GM19351 (cell line): ENCODE data around the gene ARHGAP24.
"Not testable (repeated sequence)": the region's sequence is repeated elsewhere in the genome, so short reads cannot be mapped to it uniquely, and the experiment has no call there.

Source experiments
- ATAC-seq: cut with Tn5 transposase; IDR thresholded peaks from one replicate; pipeline ENCODE4 v1.9.1; 2021; ENCODE audit warnings: mild to moderate bottlenecking, moderate library complexity; ENCODE audit not compliant: unreplicated experiment

Gene ARHGAP24

GRCh38 chr4:85836588-85837438 is 361.9 kb downstream of the ARHGAP24 start:
- no peak for ATAC-seq

DNA sequence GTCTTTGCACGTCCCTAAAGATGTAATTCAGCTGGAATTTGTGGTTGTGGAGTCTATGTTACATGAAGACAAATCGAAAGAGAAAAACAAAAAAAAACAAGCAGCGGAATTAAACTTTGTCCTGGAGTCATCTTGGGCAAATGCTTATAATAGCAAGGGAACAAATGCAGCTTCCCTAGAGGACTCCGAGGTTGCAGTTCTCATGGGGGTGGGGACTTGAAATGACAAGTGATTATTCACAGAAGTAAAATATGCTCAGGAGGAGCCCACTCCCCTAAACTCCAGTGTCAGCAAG is 362.4 kb downstream of the ARHGAP24 start:
- no peak for ATAC-seq

- ATAC-seq: not testable (repeated sequence)
Observed at GRCh38 chr4:85839981-85840451, 365.1 kb downstream of the ARHGAP24 start.

- no peak for ATAC-seq
Observed at GRCh38 chr4:85842540-85842939, 367.6 kb downstream of the ARHGAP24 start.

DNA sequence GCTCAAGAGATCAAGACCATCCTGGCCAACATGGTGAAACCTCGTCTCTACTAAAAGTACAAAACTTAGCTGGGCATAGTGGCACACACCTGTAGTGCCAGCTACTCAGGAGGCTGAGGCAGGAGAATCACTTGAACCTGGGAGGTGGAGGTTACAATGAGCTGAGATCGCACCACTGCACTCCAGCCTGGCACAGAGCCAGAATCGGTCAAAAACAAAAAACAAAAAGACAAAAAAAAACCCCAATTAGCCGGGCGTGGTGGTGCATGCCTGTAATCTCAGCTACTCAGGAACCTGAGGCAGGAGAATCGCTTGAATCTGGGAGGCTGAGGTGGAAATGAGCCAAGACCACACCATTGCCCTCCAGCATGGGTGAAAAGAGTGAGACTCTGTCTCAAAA is 378.8 kb downstream of the ARHGAP24 start:
- not testable (repeated sequence) for ATAC-seq

DNA sequence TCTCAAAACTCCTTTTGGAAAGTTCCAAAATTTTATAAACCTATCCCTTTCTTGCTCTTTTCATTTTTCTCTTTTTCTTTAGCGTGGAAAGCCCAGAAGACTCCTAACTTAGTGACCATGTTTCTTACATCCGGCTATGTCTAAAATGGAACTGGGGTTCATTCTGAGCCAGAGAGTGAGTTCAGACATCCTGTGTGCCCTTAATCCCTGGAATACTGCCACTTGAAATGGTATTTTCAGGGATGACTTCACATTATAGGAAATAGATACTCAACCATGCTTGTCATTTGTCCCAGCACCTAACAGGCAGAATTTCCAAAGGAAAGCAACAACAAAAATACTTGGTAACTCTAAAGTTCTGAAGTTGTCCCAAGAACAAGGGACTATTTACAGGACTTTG is 379.6 kb downstream of the ARHGAP24 start:
- ATAC-seq: no peak

DNA sequence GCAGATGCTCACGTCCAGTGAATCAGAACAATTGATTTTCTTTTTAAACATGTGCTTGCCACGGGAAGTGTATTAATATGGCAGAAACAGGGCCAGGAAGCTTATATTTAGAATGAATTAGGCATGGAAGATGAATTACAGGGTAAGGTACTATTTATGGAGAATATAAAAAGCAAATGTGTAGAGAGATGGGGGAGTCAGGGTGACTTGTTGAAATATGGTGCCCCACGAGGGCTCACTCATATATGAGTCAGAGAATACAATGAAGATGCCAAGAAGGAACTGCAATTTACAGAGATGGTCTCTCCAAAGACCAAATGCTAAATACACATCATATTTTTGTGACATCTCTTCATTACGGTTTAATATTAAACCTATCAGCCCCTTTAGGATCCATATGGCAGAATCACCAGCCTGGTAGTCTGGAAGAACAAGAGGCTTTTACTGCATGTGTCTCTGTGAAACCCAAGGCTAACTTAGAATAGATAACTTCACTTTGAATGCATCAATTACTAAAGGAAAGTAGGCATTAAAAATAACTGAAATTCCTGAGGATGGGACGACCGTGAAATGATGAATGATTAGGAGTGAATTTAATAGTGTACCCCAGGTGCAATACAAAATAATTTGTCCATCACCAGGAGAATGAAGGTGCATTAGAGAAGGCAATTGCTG is 385.3 kb downstream of the ARHGAP24 start:
- ATAC-seq: no peak

DNA sequence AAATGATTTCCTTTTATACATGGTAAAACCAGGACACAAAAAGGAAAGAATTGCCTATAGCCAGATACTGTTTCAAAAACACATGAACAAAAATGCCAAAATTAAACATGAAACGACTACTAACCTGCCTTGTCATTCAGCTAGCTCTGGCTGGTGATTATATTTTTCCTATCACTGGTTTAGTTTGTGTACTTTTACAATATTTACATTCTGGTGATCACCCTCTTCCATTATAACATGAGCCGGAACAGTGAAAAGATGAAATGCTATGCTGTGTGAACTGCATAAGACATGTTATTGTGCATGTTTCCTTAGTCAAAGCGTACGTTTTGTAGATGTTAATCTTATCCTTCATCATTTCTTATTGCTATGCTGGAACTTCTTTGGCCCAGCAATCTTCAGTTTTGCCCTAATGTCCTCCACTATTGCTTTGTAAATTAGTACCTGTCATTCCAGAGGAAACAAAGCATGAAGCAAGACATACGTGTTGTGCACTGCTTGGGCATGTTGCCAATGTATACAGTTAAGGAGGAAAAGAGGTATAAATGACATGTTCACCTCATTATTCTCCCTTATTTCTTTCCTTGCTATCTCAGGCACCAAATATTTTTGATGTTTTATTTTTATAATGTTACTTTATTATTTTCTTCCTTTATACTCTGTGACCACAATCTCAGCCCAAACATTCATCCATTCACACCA is 386.3 kb downstream of the ARHGAP24 start:
- no peak for ATAC-seq

- no peak for ATAC-seq
Observed at GRCh38 chr4:85862896-85863295, 387.9 kb downstream of the ARHGAP24 start.

DNA sequence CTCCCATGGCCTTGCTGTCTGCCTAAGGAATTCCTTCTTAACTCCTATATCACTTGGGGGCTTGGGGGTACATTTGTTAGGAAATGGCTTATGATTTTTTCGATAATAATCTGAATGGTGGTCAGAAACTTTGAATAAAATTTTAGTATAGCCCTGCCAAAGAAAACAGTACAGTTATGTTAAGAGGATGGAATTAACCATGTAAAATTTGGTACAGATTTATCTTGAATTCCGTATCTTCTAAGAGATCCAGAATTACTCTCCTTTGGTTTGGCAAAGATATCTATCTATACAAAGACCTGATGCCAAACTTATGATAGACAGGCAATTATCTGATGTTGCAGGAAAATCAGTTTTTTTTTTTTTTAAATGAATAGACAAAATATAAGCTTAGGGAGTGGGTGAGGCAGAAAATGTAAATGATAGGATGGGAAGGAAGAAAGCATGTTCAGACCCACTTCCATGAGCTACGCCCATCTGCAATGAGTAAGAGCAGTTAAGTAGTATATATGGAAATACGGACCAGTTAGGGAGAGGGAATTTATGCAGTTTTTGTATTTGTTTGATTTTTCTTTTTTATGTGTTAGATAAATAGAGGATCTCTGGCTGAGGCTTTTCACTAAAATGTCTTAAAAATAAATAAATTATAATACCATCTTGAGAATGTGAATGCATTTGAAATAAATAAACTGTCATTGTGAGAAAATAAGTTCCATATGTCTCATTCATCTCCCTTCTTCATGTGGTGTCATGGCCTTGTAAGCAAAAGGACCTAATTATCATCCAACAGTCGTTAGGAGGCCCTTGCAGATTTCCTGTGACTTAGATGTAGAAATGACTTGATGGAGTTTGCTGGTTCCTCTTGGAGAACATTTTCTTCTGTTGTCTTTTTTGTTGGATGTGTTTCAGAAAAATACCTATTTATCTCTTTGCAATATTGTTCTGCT is 389.6 kb downstream of the ARHGAP24 start:
- ATAC-seq: no peak

DNA sequence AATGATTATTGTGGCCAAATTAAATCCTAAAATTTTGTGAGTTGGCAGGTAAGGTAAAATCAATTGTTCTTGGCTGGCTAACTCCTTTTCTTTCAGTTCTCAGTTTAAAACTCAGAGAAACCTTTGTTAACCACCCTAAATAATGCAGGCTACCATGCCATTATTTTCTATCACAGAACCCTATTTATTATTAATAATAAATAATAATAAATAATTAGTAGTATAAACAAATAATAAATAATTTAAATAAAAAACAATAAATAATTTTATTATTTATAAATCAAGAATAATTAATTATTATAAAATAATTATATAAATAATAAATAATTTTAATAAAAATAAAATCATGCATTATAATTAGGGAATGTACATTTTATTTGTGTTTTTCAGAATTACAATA is 390.3 kb downstream of the ARHGAP24 start:
- no peak for ATAC-seq

DNA sequence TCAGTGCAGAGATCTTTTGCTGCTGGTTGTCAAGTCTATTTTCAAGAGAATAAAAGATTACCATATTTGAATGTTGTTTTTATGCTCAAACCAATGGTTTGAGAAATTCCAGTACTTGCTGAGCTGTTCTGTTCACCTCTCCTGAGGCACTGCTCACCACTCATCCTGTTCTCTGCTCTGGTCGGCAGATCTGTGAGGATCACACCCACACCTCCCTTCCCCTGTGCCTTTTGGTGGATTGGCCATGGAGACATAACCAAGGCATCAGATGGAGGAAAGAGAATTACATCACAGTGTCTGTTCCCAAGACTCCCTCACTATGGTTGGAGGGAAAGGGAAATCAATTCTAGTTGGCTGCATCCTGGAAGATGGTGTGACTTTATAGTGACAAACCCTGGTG is 391.6 kb downstream of the ARHGAP24 start:
- ATAC-seq: no peak

DNA sequence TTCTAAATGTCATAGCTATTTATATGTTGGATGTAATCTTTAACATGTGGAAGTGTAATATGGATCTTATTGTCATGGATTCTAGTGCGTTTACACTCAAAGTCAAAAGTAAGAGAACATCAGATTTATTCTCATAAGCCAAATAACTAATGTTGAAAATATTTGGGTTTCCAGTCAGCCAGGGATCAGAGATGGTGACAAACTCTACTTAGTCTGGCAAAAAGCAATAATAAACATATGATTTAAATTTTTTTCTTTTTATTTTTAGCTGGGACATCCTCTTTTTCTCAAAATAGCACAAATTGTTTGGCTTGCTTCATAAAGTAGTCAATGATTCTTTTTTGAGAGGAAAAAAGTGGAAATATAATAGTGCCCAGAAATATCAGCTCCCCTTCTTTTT is 392.3 kb downstream of the ARHGAP24 start:
- no peak for ATAC-seq

GRCh38 chr4:85869181-85869580 is 394.2 kb downstream of the ARHGAP24 start:
- no peak for ATAC-seq

DNA sequence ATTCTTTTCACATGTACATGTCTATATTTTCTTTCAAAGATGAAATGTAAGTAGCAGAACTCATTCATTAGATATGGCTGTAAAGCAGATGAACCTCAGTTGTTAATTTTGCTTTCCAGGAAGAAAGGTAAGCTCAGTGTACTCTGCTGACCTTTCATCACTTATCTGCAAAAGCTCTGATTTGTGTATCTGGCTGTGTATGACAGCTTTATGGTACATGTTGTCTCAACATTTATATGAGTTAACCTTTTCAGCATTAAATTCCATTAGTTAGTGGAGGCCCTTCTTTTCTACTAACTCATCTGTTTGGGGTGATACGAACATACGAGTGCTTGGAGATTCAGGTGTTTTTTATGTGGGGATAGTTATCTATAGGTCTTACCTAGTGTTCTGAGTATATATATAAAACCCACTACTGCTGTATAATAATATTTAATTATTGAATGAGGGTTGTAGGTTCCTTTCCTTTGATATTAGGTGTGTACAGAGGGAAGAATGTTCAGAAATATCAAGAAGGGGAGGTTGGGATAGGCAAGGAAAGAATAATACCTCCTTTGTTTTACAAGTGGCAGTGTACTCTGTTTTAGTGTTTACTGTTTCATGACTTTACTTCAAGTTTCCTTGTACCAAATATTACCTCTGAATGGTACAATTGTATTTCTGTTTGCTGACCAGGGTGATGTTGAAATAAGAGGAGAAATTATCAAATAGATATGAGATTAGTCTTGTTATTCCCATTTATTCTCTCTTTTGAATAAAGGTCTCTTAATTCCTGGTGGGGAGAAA is 395.5 kb downstream of the ARHGAP24 start:
- no peak for ATAC-seq

DNA sequence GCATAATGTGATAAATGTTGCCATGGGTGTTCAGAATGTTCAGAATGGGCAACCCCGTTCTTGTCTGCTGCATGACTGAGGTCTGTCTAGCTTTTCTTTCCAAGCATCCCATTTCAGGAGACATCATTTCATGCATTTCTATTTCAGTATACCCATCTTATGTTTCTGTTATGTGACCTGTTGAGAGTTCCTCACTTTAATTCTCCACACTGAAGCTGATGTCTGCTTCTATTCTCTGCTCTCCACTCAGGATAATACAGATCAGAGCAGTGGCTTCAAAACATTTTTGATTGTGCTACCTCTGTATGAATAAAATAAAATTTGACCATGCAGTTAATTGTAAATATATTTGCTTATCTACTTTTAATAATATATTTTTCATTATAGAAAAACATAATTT is 398.6 kb downstream of the ARHGAP24 start:
- no peak for ATAC-seq

DNA sequence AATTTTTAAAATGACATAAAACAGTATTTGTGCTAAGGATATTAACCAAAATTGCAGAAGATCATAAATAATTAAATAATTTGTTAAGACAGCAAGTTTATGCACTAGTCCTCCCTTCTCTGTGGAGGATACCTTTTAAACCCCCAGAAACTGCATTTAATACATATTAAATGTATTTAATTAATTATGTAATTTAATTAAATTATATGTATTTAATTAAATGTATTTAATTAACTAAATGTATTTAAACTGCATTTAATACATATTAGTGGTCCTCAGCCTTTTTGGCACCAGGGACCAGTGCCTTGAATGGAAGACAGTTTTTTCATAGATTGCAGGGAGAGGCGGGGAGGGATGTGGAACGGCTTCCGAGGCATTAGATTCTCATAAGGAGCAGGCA is 404.6 kb downstream of the ARHGAP24 start:
- ATAC-seq: no peak

DNA sequence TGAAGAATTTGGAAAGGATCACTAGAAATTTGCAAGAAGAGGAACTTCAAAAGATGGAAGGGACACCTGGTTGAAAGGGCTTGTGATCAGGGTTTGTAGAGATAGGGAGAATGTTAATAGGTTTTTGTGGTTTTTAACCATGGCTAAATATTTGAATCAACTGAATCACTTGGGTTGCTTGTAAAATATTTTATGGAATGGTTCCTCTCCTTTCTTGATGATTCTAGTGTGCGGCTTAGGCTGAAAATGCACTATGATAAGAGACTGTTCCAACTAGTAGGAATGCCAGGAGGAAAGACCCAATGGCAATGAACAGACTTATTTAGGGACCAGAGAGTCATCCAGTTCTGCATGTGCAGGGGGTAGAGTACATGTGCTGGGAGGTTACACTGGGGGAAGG is 408.2 kb downstream of the ARHGAP24 start:
- no peak for ATAC-seq

DNA sequence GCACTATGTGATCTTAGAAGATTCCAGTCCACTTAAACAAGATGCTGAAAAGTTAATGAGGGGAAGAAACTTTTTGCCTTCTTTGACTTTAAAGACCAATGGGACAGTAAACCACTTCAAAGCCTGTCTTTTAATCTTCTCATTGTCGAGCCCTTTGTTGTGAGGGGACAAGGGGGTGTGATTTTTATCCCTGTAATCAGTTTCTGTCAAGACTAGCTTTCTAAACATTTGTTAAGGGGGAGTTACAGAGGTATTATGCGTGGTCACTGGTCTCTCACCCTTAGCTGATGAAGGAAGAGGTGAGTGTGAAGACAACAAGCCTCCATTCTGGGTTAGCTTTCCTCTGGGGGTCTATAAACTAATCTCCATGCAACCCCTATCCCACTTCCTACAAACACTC is 409.3 kb downstream of the ARHGAP24 start:
- no peak for ATAC-seq

GRCh38 chr4:85886665-85887064 is 411.7 kb downstream of the ARHGAP24 start:
- ATAC-seq: no peak
